Fibroblast of skin of right biceps (primary cell): ENCODE data around the gene RYR2.
A peak's percentile ranks its signal among the peaks of the same experiment; 100 is the strongest.

Experiments used
- DNase-seq: peaks from one replicate; pipeline ENCODE4 v3.0.0-alpha.2; 2013

Gene RYR2

GRCh38 chr1:237478842-237479241 is 436.9 kb downstream of the RYR2 start:
- no peak for DNase-seq

- no peak for DNase-seq
Measured at GRCh38 chr1:237482777-237483176, 440.8 kb downstream of the RYR2 start.

GRCh38 chr1:237492359-237492758 is 450.4 kb downstream of the RYR2 start:
- no peak for DNase-seq

GRCh38 chr1:237500566-237500965 is 458.6 kb downstream of the RYR2 start:
- no peak for DNase-seq

- DNase-seq = no peak
Measured at GRCh38 chr1:237503292-237503691, 461.3 kb downstream of the RYR2 start.

- DNase-seq = no peak
Measured at GRCh38 chr1:237507005-237507404, 465.0 kb downstream of the RYR2 start.

- no peak for DNase-seq
Measured at GRCh38 chr1:237509748-237510147, 467.8 kb downstream of the RYR2 start.

GRCh38 chr1:237525102-237525501 is 483.1 kb downstream of the RYR2 start:
- no peak for DNase-seq

GRCh38 chr1:237527761-237528160 is 485.8 kb downstream of the RYR2 start:
- DNase-seq = no peak

- DNase-seq = no peak
Measured at GRCh38 chr1:237528545-237528944, 486.6 kb downstream of the RYR2 start.

GRCh38 chr1:237539055-237539454 is 497.1 kb downstream of the RYR2 start:
- no peak for DNase-seq

GRCh38 chr1:237542525-237543418 is 500.8 kb downstream of the RYR2 start:
- DNase-seq = no peak

- DNase-seq = no peak
Measured at GRCh38 chr1:237553078-237553477, 511.1 kb downstream of the RYR2 start.

GRCh38 chr1:237556911-237557310 is 514.9 kb downstream of the RYR2 start:
- no peak for DNase-seq

- peak; percentile 63 for DNase-seq
Measured at GRCh38 chr1:237562242-237562823, 520.3 kb downstream of the RYR2 start.

GRCh38 chr1:237565236-237565635 is 523.3 kb downstream of the RYR2 start:
- no peak for DNase-seq

GRCh38 chr1:237566581-237566980 is 524.6 kb downstream of the RYR2 start:
- DNase-seq = no peak

GRCh38 chr1:237568955-237569354 is 527.0 kb downstream of the RYR2 start:
- no peak for DNase-seq

- no peak for DNase-seq
Measured at GRCh38 chr1:237570530-237570929, 528.5 kb downstream of the RYR2 start.

GRCh38 chr1:237574536-237574935 is 532.6 kb downstream of the RYR2 start:
- no peak for DNase-seq

GRCh38 chr1:237578540-237578939 is 536.6 kb downstream of the RYR2 start:
- DNase-seq = no peak

GRCh38 chr1:237580726-237581125 is 538.7 kb downstream of the RYR2 start:
- no peak for DNase-seq

- DNase-seq = no peak
Measured at GRCh38 chr1:237583270-237583669, 541.3 kb downstream of the RYR2 start.

- no peak for DNase-seq
Measured at GRCh38 chr1:237583756-237584155, 541.8 kb downstream of the RYR2 start.

GRCh38 chr1:237590386-237590785 is 548.4 kb downstream of the RYR2 start:
- peak; percentile 65 for DNase-seq
